Vein endothelial cell (primary cell): ENCODE results near the gene CKAP2L. TPM values are rescaled to one million over a fixed set of nuclear protein-coding genes. Genes with fewer than 3 reads are reported as not detected.

ENCODE experiments used
- total RNA-seq: library from RNA; depleted of rRNA; stranded (reverse); fragments of >200 nt; gene quantifications from 2 replicates; pipeline ENCODE4 v1.2.3, GENCODE V29; 2012

The CKAP2L gene
- total RNA-seq: 6.2 and 12.2 TPM in 2 replicates

GRCh38 chr2:112764071-112765044 lies at the start of gene CKAP2L:
CKAP2L (minus strand) TSS chr2:112764609; CDS start chr2:112764598, 11 bp downstream.

GRCh38 chr2:112784199-112785189 lies 20.1 kb upstream of the CKAP2L start, which contains the start of gene IL1A:
IL1A (minus strand) TSS chr2:112784493; CDS start chr2:112783770, 723 bp downstream.

GRCh38 chr2:112720785-112721184 lies 43.6 kb downstream of the CKAP2L start, which contains the start of gene NT5DC4:
NT5DC4 (plus strand) TSS chr2:112721020; CDS start chr2:112721080, 60 bp downstream.

Other genes starting within 250 kb of the CKAP2L start
- gene POLR1B, start 222.1 kb downstream of the CKAP2L start, total RNA-seq: 21.2 and 28.4 TPM in 2 replicates
- gene CHCHD5, start 180.0 kb downstream of the CKAP2L start, total RNA-seq: 8.5 and 9.1 TPM in 2 replicates
- 39.5 and 77.1 TPM in 2 replicates for gene SLC20A1, start 118.7 kb downstream of the CKAP2L start, total RNA-seq
- not detected in 2 replicates for gene NT5DC4, start 43.6 kb downstream of the CKAP2L start, total RNA-seq
- 0.33 and 0.57 TPM in 2 replicates for gene IL1A, start 19.9 kb upstream of the CKAP2L start, total RNA-seq
- gene IL1B, start 72.2 kb upstream of the CKAP2L start, total RNA-seq: 0.19 and 0.33 TPM in 2 replicates
- 0.19 TPM in 1 of 2 replicates, not detected in the other for gene IL37, start 146.6 kb upstream of the CKAP2L start, total RNA-seq
- not detected in 2 replicates for gene IL36G, start 213.4 kb upstream of the CKAP2L start, total RNA-seq
- gene IL36A, start 240.8 kb upstream of the CKAP2L start, total RNA-seq: not detected in 2 replicates